Ovary (tissue), 9 donors: ENCODE measurements around the gene IKZF1. TPM values are rescaled to one million over a fixed set of nuclear protein-coding genes. Genes with fewer than 3 reads are reported as not detected.

Experiments
- DNase-seq, 5 donors: peaks; one replicate each; pipeline ENCODE4 v3.0.0-alpha.2; 2019 to 2020
- H3K27ac ChIP-seq, 2 donors: fragments of 200-600 bp; one replicate each; pipeline versions ENCODE4 v1.5.1 to v1.8.0; 2019 to 2022
- H3K27me3 ChIP-seq: fragments of 200-600 bp; one replicate; pipeline ENCODE4 v1.8.0; 2022
- H3K36me3 ChIP-seq: fragments of 200-600 bp; sonication (generic); one replicate; pipeline ENCODE4 v1.5.1; 2019
- H3K4me1 ChIP-seq: one replicate; pipeline ENCODE4 v1.8.1; 2013; ENCODE audit warnings: mild to moderate bottlenecking, moderate library complexity; ENCODE audit not compliant: insufficient read depth
- H3K4me3 ChIP-seq: fragments of 200-600 bp; sonication (generic); one replicate; pipeline ENCODE4 v1.5.1; 2017
- H3K9me3 ChIP-seq, 2 donors: fragments of 200-600 bp in 1 of 2; sonication (generic) in 1 of 2; one replicate each; pipeline versions ENCODE4 v1.5.1 to v1.8.1; 2013 to 2019; ENCODE audit warnings: mild to moderate bottlenecking in 1 of 2, moderate library complexity in 1 of 2
- CTCF ChIP-seq, 3 donors: fragments of 450-650 bp in 2 of 3; fragments of 200-600 bp in 1 of 3; IDR thresholded peaks; one replicate each; pipeline versions ENCODE4 v1.5.1 to v1.8.0; 2016 to 2022; ENCODE audit warnings: antibody characterized with exemption in 3 of 3, mild to moderate bottlenecking in 1 of 3
- EP300 ChIP-seq: sonication (generic); formaldehyde crosslinking; IDR thresholded peaks from one replicate; pipeline ENCODE4 v1.6.1; 2017; ENCODE audit warnings: antibody characterized with exemption
- POLR2A ChIP-seq: fragments of 450-650 bp; IDR thresholded peaks from one replicate; pipeline ENCODE4 v1.6.1; 2017; ENCODE audit warnings: antibody characterized with exemption, mild to moderate bottlenecking, moderate library complexity
- WGBS, 3 donors: extraction: QIAGEN DNeasy Blood & Tissue Kit in 1 of 3; methylation state at CpG; one replicate each; pipeline versions ENCODE4 v1.1.5 to v1.1.7; 2013 to 2017; 5-methylcytosine and 5-hydroxymethylcytosine counted together
- intact Hi-C, 4 donors: fragments of 100-400 bp; cut with DNase I; formaldehyde crosslinking; loops; one replicate each; pipeline versions ENCODE4 v1.11.0 to v1.15.1; 2022 to 2023
- polyA plus RNA-seq, 2 donors: library from polyadenylated mRNA; stranded (reverse); fragments of 200-250 nt in 1 of 2; fragments of 350-450 nt in 1 of 2; fragmentation: Illumina TruSeq in 1 of 2; extraction: RNeasy Lipid Tissue Mini Kit (QIAGEN cat#74804) in 1 of 2; gene quantifications; one replicate each; pipeline ENCODE4 v1.2.3, GENCODE V29; 2013 to 2014
- total RNA-seq, 7 donors: library from RNA; depleted of rRNA in 2 of 7; stranded (reverse); fragments of >200 nt in 2 of 7; fragmentation: NEBNext Ultra II Directional in 3 of 7; extraction: Animal tissue kit (Norgen Biotek cat#: 25700) in 3 of 7; gene quantifications; one replicate each; pipeline versions ENCODE4 v1.1.0 to v1.2.4, GENCODE V29; 2016 to 2023
- donor health status: DM: no; HTN: no; CAD: no; lungs with moderate emphysema.
- donor health status: DM: no; HTN: no; CAD: no.
- donor health status: Bipolar disorder and iron deficiency.
- donor health status: DM: yes; HTN: yes; CAD: no.
- donor health status: DM: no; HTN: no; CAD: no.
- donor health status: DM: yes; HTN: yes; CAD: no.

IKZF1 gene
- total and polyA plus RNA-seq, 9 donors = 0.59 to 7.5 (median 3.3) TPM

- intact Hi-C loops = no loop called here
- Histone ChIP-seq H3K4me1 (no peaks in the 10 kb centered on the region), H3K36me3 (no peaks in the 10 kb centered on the region), H3K27ac (no peak overlapping the region), H3K4me3 (no peak overlapping the region), H3K27me3 (no peaks in the 10 kb centered on the region), H3K9me3 (no peaks in the 10 kb centered on the region)
- TF ChIP-seq EP300 (no peak), POLR2A (no peak), CTCF (IDR thresholded peaks at IDR 0.05) (no peak)
- 92 to 94% (median 93%) methylated on average over 10 of the region's 10 CpGs for WGBS, 3 donors
- no peak for DNase-seq
Observed at GRCh38 chr7:50327443-50327842, 22.9 kb downstream of the IKZF1 start.

GRCh38 chr7:50329775-50330174, 25.3 kb downstream of the IKZF1 start:
- Histone ChIP-seq H3K27ac (no peak overlapping the region), H3K36me3 (no peaks in the 10 kb centered on the region), H3K9me3 (no peaks in the 10 kb centered on the region), H3K4me1 (no peaks in the 10 kb centered on the region), H3K27me3 (no peaks in the 10 kb centered on the region), H3K4me3 (no peak overlapping the region)
- intact Hi-C loops = loop anchor here in 1 of 4 donors (10.0 kb wide), 1 partner anchor 1975 kb away; no protein-coding TSS in a partner anchor
- no peak for TF ChIP-seq EP300
- TF ChIP-seq POLR2A = no peak
- TF ChIP-seq CTCF (IDR thresholded peaks at IDR 0.05) = no peak
- 81 to 87% (median 81%) methylated on average over 9 of the region's 9 CpGs for WGBS, 3 donors
- DNase-seq = no peak

- H3K9me3 ChIP-seq = no peaks in the 10 kb centered on the region
- no peaks in the 10 kb centered on the region for H3K27me3 ChIP-seq
- WGBS, 3 donors = 78 to 82% (median 81%) methylated on average over 4 of the region's 4 CpGs
- intact Hi-C loops = loop anchor here in 1 of 4 donors (10.0 kb wide), 1 partner anchor 1975 kb away; no protein-coding TSS in a partner anchor
- no peaks in the 10 kb centered on the region for H3K4me1 ChIP-seq
- no peak overlapping the region for H3K4me3 ChIP-seq
- TF ChIP-seq POLR2A = no peak
- no peak for DNase-seq
- no peaks in the 10 kb centered on the region for H3K36me3 ChIP-seq
- no peak overlapping the region for H3K27ac ChIP-seq
Observed at GRCh38 chr7:50330254-50330653, 25.7 kb downstream of the IKZF1 start.

- Histone ChIP-seq H3K9me3 (no peaks in the 10 kb centered on the region), H3K27ac (no peak overlapping the region)
- 62 to 69% (median 68%) methylated on average over 3 of the region's 3 CpGs for WGBS, 3 donors
Observed at GRCh38 chr7:50330696-50331095, 26.2 kb downstream of the IKZF1 start.

More at GRCh38 chr7:50330696-50331095, 26.2 kb downstream of the IKZF1 start:
- intact Hi-C loops = loop anchor here in 1 of 4 donors (10.0 kb wide), 1 partner anchor 1976 kb away; no protein-coding TSS in a partner anchor
- no peak overlapping the region for H3K4me3 ChIP-seq
- no peaks in the 10 kb centered on the region for H3K27me3 ChIP-seq
- no peak for DNase-seq
- no peak for TF ChIP-seq POLR2A
- TF ChIP-seq CTCF (IDR thresholded peaks at IDR 0.05) = no peak
- no peak for TF ChIP-seq EP300
- H3K4me1 ChIP-seq = no peaks in the 10 kb centered on the region
- no peaks in the 10 kb centered on the region for H3K36me3 ChIP-seq
